Suprapubic skin (tissue), 4 donors: ENCODE measurements around the gene UTP15. TPM values are rescaled to one million over a fixed set of nuclear protein-coding genes. Genes with fewer than 3 reads are reported as not detected.

Experiments
- DNase-seq, 2 donors: peaks; one replicate each; pipeline ENCODE4 v3.0.0-alpha.2; 2019; ENCODE audit warnings: low spot score in 2 of 2
- H3K27ac ChIP-seq: fragments of 200-600 bp; sonication (generic); one replicate; pipeline ENCODE4 v1.5.1; 2019
- H3K27me3 ChIP-seq: fragments of 200-600 bp; sonication (generic); one replicate; pipeline ENCODE4 v1.5.1; 2019
- H3K36me3 ChIP-seq: fragments of 200-600 bp; sonication (generic); one replicate; pipeline ENCODE4 v1.5.1; 2019
- H3K4me1 ChIP-seq: fragments of 200-600 bp; sonication (generic); one replicate; pipeline ENCODE4 v1.5.1; 2019
- H3K4me3 ChIP-seq: fragments of 200-600 bp; sonication (generic); one replicate; pipeline ENCODE4 v1.5.1; 2019; ENCODE audit warnings: mild to moderate bottlenecking
- H3K9me3 ChIP-seq: fragments of 200-600 bp; sonication (generic); one replicate; pipeline ENCODE4 v1.5.1; 2019
- EP300 ChIP-seq: sonication (generic); formaldehyde crosslinking; IDR thresholded peaks from one replicate; pipeline ENCODE4 v1.6.1; 2017; ENCODE audit warnings: antibody characterized with exemption
- POLR2A ChIP-seq, 2 donors: fragments of 450-650 bp; IDR thresholded peaks; one replicate each; pipeline ENCODE4 v1.6.1; 2017; ENCODE audit warnings: antibody characterized with exemption in 2 of 2, mild to moderate bottlenecking in 2 of 2, moderate library complexity in 2 of 2
- POLR2AphosphoS5 ChIP-seq, 3 donors: sonication (generic); formaldehyde crosslinking; IDR thresholded peaks; one replicate each; pipeline ENCODE4 v1.6.1; 2017; ENCODE audit warnings: antibody characterized with exemption in 3 of 3
- WGBS: methylation state at CpG from one replicate; pipeline ENCODE4 v1.1.5; 2018; 5-methylcytosine and 5-hydroxymethylcytosine counted together
- total RNA-seq, 4 donors: library from RNA; depleted of rRNA; stranded (reverse); fragments of >200 nt; gene quantifications; one replicate each; pipeline ENCODE4 v1.1.0, GENCODE V29; 2016
- TF ChIP-seq, protein P1 (sequence below), 2 donors: fragments of 200-600 bp in 1 of 2; fragments of 450-650 bp in 1 of 2; sonication (generic) in 1 of 2; IDR thresholded peaks; one replicate each; pipeline ENCODE4 v1.5.1; 2016 to 2019; ENCODE audit warnings: antibody characterized with exemption in 2 of 2, mild to moderate bottlenecking in 1 of 2, moderate library complexity in 1 of 2

Gene UTP15
- total RNA-seq, 4 donors from 2014 or later = 31.4 to 67.8 (median 47.8) TPM

- Histone ChIP-seq H3K27ac (no peak overlapping the region), H3K9me3 (no peaks in the 10 kb centered on the region), H3K4me1 (no peaks in the 10 kb centered on the region), H3K36me3 (no peaks in the 10 kb centered on the region), H3K27me3 (no peaks in the 10 kb centered on the region), H3K4me3 (no peak overlapping the region)
- no peak for DNase-seq
- TF ChIP-seq, protein P1, sequence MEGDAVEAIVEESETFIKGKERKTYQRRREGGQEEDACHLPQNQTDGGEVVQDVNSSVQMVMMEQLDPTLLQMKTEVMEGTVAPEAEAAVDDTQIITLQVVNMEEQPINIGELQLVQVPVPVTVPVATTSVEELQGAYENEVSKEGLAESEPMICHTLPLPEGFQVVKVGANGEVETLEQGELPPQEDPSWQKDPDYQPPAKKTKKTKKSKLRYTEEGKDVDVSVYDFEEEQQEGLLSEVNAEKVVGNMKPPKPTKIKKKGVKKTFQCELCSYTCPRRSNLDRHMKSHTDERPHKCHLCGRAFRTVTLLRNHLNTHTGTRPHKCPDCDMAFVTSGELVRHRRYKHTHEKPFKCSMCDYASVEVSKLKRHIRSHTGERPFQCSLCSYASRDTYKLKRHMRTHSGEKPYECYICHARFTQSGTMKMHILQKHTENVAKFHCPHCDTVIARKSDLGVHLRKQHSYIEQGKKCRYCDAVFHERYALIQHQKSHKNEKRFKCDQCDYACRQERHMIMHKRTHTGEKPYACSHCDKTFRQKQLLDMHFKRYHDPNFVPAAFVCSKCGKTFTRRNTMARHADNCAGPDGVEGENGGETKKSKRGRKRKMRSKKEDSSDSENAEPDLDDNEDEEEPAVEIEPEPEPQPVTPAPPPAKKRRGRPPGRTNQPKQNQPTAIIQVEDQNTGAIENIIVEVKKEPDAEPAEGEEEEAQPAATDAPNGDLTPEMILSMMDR (IDR thresholded peaks at IDR 0.05) = peak; percentile 67 to 96
- TF ChIP-seq POLR2A (IDR thresholded peaks at IDR 0.05) = no peak
- WGBS = 62% methylated on average over 4 of the region's 4 CpGs
Observed at GRCh38 chr5:73591102-73591695, 25.7 kb downstream of the UTP15 start.

- 40% methylated on average over 4 of the region's 4 CpGs for WGBS
- H3K27me3 ChIP-seq = no peaks in the 10 kb centered on the region
- DNase-seq = no peak
- H3K9me3 ChIP-seq = no peaks in the 10 kb centered on the region
- no peaks in the 10 kb centered on the region for H3K4me1 ChIP-seq
- no peak for TF ChIP-seq POLR2AphosphoS5 (IDR thresholded peaks at IDR 0.05)
- TF ChIP-seq, protein P1 (IDR thresholded peaks at IDR 0.05) = no peak
- TF ChIP-seq EP300 = no peak
- no peak overlapping the region for H3K27ac ChIP-seq
- no peaks in the 10 kb centered on the region for H3K36me3 ChIP-seq
- no peak overlapping the region for H3K4me3 ChIP-seq
Observed at GRCh38 chr5:73591698-73592501, 26.4 kb downstream of the UTP15 start.

DNA sequence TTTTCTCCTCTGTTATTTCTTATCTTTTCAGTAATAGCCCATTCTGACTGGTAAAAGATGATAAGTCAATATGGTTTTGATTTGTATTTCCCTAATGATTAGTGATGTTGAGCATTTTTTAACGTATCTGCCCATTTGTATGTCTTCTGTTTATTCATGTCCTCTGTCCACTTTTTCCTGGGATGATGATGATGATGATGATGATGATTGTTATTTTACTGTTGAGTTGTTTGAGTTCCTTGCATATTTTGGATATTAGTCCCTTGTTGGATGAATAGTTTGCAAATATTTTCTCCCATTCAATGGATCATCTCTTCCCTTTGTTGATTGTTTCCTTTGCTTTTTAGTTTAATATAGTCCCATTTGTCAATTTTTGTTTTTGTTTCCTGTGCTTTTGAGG is 27.0 kb downstream of the UTP15 start:
- no peak for DNase-seq
- Histone ChIP-seq H3K36me3 (no peaks in the 10 kb centered on the region), H3K4me1 (no peaks in the 10 kb centered on the region), H3K9me3 (no peaks in the 10 kb centered on the region), H3K4me3 (no peak overlapping the region), H3K27ac (no peak overlapping the region), H3K27me3 (no peaks in the 10 kb centered on the region)
- TF ChIP-seq POLR2AphosphoS5 (IDR thresholded peaks at IDR 0.05) (no peak), EP300 (no peak), POLR2A (IDR thresholded peaks at IDR 0.05) (no peak)
- TF ChIP-seq, protein P1 (IDR thresholded peaks at IDR 0.05) = no peak
- WGBS = 56% methylated on average over 1 of the region's 1 CpG

DNA sequence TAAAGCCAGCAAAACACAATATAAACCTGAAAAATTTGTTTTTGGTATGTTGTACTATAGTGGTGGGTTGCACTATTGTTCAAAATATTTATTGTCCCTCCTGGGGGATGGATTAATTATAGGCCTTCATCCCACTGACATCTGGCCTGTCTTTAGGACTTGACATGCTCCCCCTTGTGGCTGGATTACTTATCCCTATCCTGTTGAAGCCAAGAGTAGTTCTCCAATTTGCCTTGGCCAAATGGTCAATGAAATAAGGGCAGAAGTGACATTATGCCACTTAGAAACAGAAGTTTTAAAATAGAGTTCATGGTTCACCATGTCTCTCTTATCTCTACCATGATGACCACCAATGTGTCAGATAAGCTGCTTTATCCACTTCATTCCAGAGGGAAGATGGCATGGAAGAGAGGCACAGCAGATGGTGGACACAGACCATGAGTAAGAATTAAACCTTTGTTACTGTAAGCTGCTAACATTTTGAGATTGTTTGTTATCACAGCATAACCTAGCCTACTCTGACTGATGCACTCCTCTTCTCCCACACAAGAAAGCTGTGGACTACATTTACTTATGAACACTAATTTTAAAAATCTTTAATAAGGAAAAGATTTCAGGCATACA is 31.3 kb downstream of the UTP15 start:
- no peaks in the 10 kb centered on the region for H3K36me3 ChIP-seq
- TF ChIP-seq POLR2AphosphoS5 (IDR thresholded peaks at IDR 0.05) (no peak), POLR2A (IDR thresholded peaks at IDR 0.05) (no peak), EP300 (no peak)
- TF ChIP-seq, protein P1 (IDR thresholded peaks at IDR 0.05) = peak; percentile 14 to 26
- no peaks in the 10 kb centered on the region for H3K4me1 ChIP-seq
- no peaks in the 10 kb centered on the region for H3K27me3 ChIP-seq
- no peaks in the 10 kb centered on the region for H3K9me3 ChIP-seq
- no peak overlapping the region for H3K27ac ChIP-seq
- no peak for DNase-seq
- H3K4me3 ChIP-seq = no peak overlapping the region

DNA sequence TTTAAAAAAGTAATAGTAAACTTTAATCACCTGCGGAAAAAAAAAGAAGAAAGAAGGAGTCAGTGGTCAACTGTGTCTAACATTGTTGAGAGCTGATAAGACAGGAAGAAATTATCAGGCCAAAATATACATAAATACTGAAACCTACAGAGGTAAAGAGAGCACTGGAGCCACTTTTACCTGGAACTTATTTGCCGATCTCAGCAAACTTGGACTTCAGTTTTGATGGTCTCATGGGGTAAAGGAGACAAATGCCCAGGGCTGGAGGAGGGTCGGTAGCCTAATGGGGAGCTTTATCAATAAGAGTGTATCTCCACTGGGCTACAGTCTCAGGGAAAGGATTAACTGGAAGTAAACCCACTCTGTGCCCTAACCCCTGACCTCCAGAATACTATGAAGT is 33.8 kb downstream of the UTP15 start:
- 93% methylated on average over 3 of the region's 3 CpGs for WGBS
- no peaks in the 10 kb centered on the region for H3K36me3 ChIP-seq
- no peak for DNase-seq
- H3K27me3 ChIP-seq = peaks cover 3% of the 10 kb centered on the region
- H3K9me3 ChIP-seq = no peaks in the 10 kb centered on the region
- H3K4me3 ChIP-seq = no peak overlapping the region
- H3K4me1 ChIP-seq = no peaks in the 10 kb centered on the region
- no peak overlapping the region for H3K27ac ChIP-seq
- TF ChIP-seq, protein P1 (IDR thresholded peaks at IDR 0.05) = no peak
- no peak for TF ChIP-seq POLR2AphosphoS5 (IDR thresholded peaks at IDR 0.05)
- TF ChIP-seq POLR2A (IDR thresholded peaks at IDR 0.05) = no peak
- no peak for TF ChIP-seq EP300
